Naive thymus-derived CD4-positive, alpha-beta T cell (primary cell): ENCODE results near the gene PLPP3. TPM values are rescaled to one million over a fixed set of nuclear protein-coding genes. Genes with fewer than 3 reads are reported as not detected.

ENCODE experiments used
- ATAC-seq: fragments of 150-1000 bp; cut with Tn5 transposase; 2 replicates; pipeline ENCODE4 v1.10.0; 2021; ENCODE audit warnings: mild to moderate bottlenecking, moderate library complexity
- CTCF ChIA-PET: fragments of 350-600 bp; sonication (Branson Sonifier 250); formaldehyde crosslinking; loops from one replicate; lab custom pipeline; 2021; ENCODE audit warnings: antibody characterized with exemption; lab: Charles Lee
- POLR2A ChIA-PET: fragments of 350-600 bp; sonication (Branson Sonifier 250); formaldehyde crosslinking; loops from one replicate; lab custom pipeline; 2021; ENCODE audit warnings: antibody characterized with exemption, inconsistent platforms; lab: Charles Lee
- DNase-seq, 9 donors: peaks; one replicate each; pipeline versions ENCODE4 v3.0.0 to v3.0.0-alpha.2; 2020 to 2022; ENCODE audit warnings: mixed read lengths in 1 of 9
- H3K27ac ChIP-seq: one replicate; pipeline ENCODE4 v1.7.0; 2013; ENCODE audit warnings: mild to moderate bottlenecking, low read depth, low read length, moderate library complexity
- H3K27me3 ChIP-seq, 2 donors: one replicate each; pipeline ENCODE4 v1.7.0; 2013; ENCODE audit warnings: low read length in 2 of 2, mild to moderate bottlenecking in 2 of 2, moderate library complexity in 2 of 2; ENCODE audit not compliant: control insufficient read depth in 2 of 2, insufficient read depth in 2 of 2
- H3K36me3 ChIP-seq, 3 experiments: 1 replicate in 2 of 3; 2 replicates in 1 of 3; pipeline ENCODE4 v1.7.0; 2013; ENCODE audit warnings: low read length in 3 of 3, mild to moderate bottlenecking in 3 of 3, moderate library complexity in 1 of 3; ENCODE audit not compliant: insufficient read depth in 3 of 3, control insufficient read depth in 2 of 3
- H3K4me1 ChIP-seq, 2 donors: one replicate each; pipeline ENCODE4 v1.7.0; 2013; ENCODE audit warnings: low read length in 2 of 2, mild to moderate bottlenecking in 2 of 2, moderate library complexity in 1 of 2; ENCODE audit not compliant: control insufficient read depth in 2 of 2, insufficient read depth in 2 of 2
- H3K4me3 ChIP-seq: 2 replicates; pipeline ENCODE4 v1.7.0; 2013; ENCODE audit warnings: mild to moderate bottlenecking, low read length
- H3K9me3 ChIP-seq, 3 experiments: 1 replicate in 2 of 3; 2 replicates in 1 of 3; pipeline ENCODE4 v1.7.0; 2013; ENCODE audit warnings: low read length in 3 of 3; ENCODE audit not compliant: control insufficient read depth in 2 of 3
- H3K27ac Mint-ChIP-seq, 9 donors: one replicate each; pipeline ENCODE4 v1.8.0; 2020 to 2022; ENCODE audit warnings: mixed read lengths in 9 of 9, mild to moderate bottlenecking in 8 of 9, moderate library complexity in 5 of 9, inconsistent platforms in 2 of 9
- H3K27me3 Mint-ChIP-seq, 5 donors: one replicate each; pipeline ENCODE4 v1.8.0; 2021 to 2022; ENCODE audit warnings: mixed read lengths in 5 of 5, mild to moderate bottlenecking in 1 of 5
- H3K36me3 Mint-ChIP-seq, 5 donors: one replicate each; pipeline ENCODE4 v1.8.0; 2020 to 2022; ENCODE audit warnings: mixed read lengths in 5 of 5, mild to moderate bottlenecking in 3 of 5, inconsistent platforms in 1 of 5
- H3K4me1 Mint-ChIP-seq, 7 donors: one replicate each; pipeline ENCODE4 v1.8.0; 2020 to 2022; ENCODE audit warnings: mixed read lengths in 7 of 7, mild to moderate bottlenecking in 3 of 7, inconsistent platforms in 1 of 7
- H3K4me3 Mint-ChIP-seq, 10 donors: one replicate each; pipeline ENCODE4 v1.8.0; 2020 to 2022; ENCODE audit warnings: mild to moderate bottlenecking in 10 of 10, mixed read lengths in 10 of 10, moderate library complexity in 6 of 10, inconsistent platforms in 2 of 10
- H3K9me3 Mint-ChIP-seq, 11 donors: one replicate each; pipeline ENCODE4 v1.8.0; 2020 to 2022; ENCODE audit warnings: mixed read lengths in 11 of 11, mild to moderate bottlenecking in 4 of 11, inconsistent platforms in 1 of 11, moderate library complexity in 1 of 11
- intact Hi-C, 2 donors: fragments of 100-400 bp; cut with micrococcal nuclease; formaldehyde crosslinking; loops; one replicate each; pipeline ENCODE4 v1.15.1; 2023
- polyA plus RNA-seq, 2 donors: library from polyadenylated mRNA; unstranded; fragments of 300-500 nt; fragmentation: Illumina TruSeq; gene quantifications; one replicate each; pipeline ENCODE4 v1.2.3, GENCODE V29; 2021
- total RNA-seq, 6 experiments: library from RNA in 5 of 6; stranded (reverse) in 5 of 6; gene quantifications; 1 replicate in 5 of 6; 2 replicates in 1 of 6; pipeline ENCODE4 v1.2.3 and lab custom pipeline; 2021 to 2026

PLPP3 gene
- total and polyA plus RNA-seq, 7 experiments from 2014 or later: 0.16 to 0.30 TPM; not detected in 5

- no peak for ATAC-seq
- no peaks in the 10 kb centered on the region for H3K4me1 ChIP-seq
Observed at GRCh38 chr1:56510642-56511021, 68.7 kb downstream of the PLPP3 start.

GRCh38 chr1:56509713-56510641 is 69.4 kb downstream of the PLPP3 start:
- intact Hi-C loops: no loop called here
- H3K27ac Mint-ChIP-seq: no peak overlapping the region
- peaks cover 0 to 3% (median 0%) of the 10 kb centered on the region in 7 donors for H3K4me1 Mint-ChIP-seq
- no peak overlapping the region for H3K4me3 ChIP-seq
- H3K27ac ChIP-seq: no peak overlapping the region
- no peaks in the 10 kb centered on the region for H3K4me1 ChIP-seq
- H3K27me3 Mint-ChIP-seq: peaks cover 0 to 22% (median 4%) of the 10 kb centered on the region in 5 donors
- ATAC-seq (no peak), DNase-seq (no peak)
- H3K27me3 ChIP-seq: no peaks in the 10 kb centered on the region
- H3K4me3 Mint-ChIP-seq: no peak overlapping the region
- peaks cover 0 to 3% (median 0%) of the 10 kb centered on the region in 11 donors for H3K9me3 Mint-ChIP-seq
- H3K36me3 ChIP-seq: no peaks in the 10 kb centered on the region
- no peaks in the 10 kb centered on the region for H3K9me3 ChIP-seq
- POLR2A ChIA-PET: no interaction called here
- CTCF ChIA-PET: no interaction called here
- peaks cover 0 to 3% (median 0%) of the 10 kb centered on the region in 5 donors for H3K36me3 Mint-ChIP-seq

More at GRCh38 chr1:56510642-56511021, 68.7 kb downstream of the PLPP3 start:
- H3K36me3 Mint-ChIP-seq: peaks cover 0 to 3% (median 0%) of the 10 kb centered on the region in 5 donors
- Histone ChIP-seq H3K9me3 (no peaks in the 10 kb centered on the region), H3K36me3 (no peaks in the 10 kb centered on the region), H3K27me3 (no peaks in the 10 kb centered on the region), H3K27ac (no peak overlapping the region), H3K4me3 (no peak overlapping the region)
- no peak overlapping the region for H3K27ac Mint-ChIP-seq
- H3K9me3 Mint-ChIP-seq: peaks cover 0 to 3% (median 0%) of the 10 kb centered on the region in 11 donors
- DNase-seq: no peak
- intact Hi-C loops: no loop called here
- POLR2A ChIA-PET: no interaction called here
- no peak overlapping the region for H3K4me3 Mint-ChIP-seq
- H3K4me1 Mint-ChIP-seq: peaks cover 0 to 3% (median 0%) of the 10 kb centered on the region in 7 donors
- CTCF ChIA-PET: no interaction called here
- peaks cover 0 to 19% (median 4%) of the 10 kb centered on the region in 5 donors for H3K27me3 Mint-ChIP-seq

DNA sequence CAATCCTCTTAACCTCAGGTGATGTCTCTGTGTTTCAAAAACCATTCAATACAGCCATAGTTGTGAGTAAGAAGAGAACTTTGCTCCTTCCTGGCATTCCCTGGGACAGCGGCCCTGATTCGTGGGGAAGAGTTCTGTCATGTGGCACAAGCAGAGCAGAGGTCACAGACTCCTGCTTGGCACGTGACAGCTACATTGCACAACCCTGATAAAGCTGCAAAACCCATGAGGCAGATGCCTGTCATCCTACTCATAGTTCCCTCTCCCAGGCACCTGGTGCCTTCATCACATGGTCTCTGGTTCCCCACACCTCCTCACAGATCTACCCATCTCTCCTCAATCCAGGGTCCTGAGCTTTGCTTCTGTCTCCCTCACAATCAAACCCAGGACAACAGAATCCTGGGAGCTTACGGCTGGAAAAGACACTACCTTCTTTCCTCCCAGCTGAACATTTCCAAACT is 70.8 kb downstream of the PLPP3 start:
- peaks cover 0 to 3% (median 0%) of the 10 kb centered on the region in 11 donors for H3K9me3 Mint-ChIP-seq
- Histone ChIP-seq H3K36me3 (no peaks in the 10 kb centered on the region), H3K4me1 (no peaks in the 10 kb centered on the region), H3K27ac (no peak overlapping the region), H3K4me3 (no peak overlapping the region), H3K27me3 (no peaks in the 10 kb centered on the region), H3K9me3 (no peaks in the 10 kb centered on the region)
- ATAC-seq (peak; percentile 46), DNase-seq (no peak)
- peaks cover 0 to 22% (median 4%) of the 10 kb centered on the region in 5 donors for H3K27me3 Mint-ChIP-seq
- H3K4me3 Mint-ChIP-seq: no peak overlapping the region
- peaks cover 0 to 6% (median 0%) of the 10 kb centered on the region in 7 donors for H3K4me1 Mint-ChIP-seq
- peaks cover 0 to 3% (median 0%) of the 10 kb centered on the region in 5 donors for H3K36me3 Mint-ChIP-seq
- POLR2A ChIA-PET: no interaction called here
- intact Hi-C loops: no loop called here
- CTCF ChIA-PET: no interaction called here
- H3K27ac Mint-ChIP-seq: no peak overlapping the region

- Mint-ChIP-seq H3K4me3 (no peak overlapping the region), H3K4me1 (peaks cover 0 to 6% (median 0%) of the 10 kb centered on the region in 7 donors), H3K9me3 (peaks cover 0 to 3% (median 0%) of the 10 kb centered on the region in 11 donors), H3K27me3 (peaks cover 0 to 22% (median 4%) of the 10 kb centered on the region in 5 donors), H3K27ac (no peak overlapping the region), H3K36me3 (peaks cover 0 to 3% (median 0%) of the 10 kb centered on the region in 5 donors)
- no peaks in the 10 kb centered on the region for H3K36me3 ChIP-seq
- H3K27ac ChIP-seq: no peak overlapping the region
- no peaks in the 10 kb centered on the region for H3K27me3 ChIP-seq
- CTCF ChIA-PET: no interaction called here
- POLR2A ChIA-PET: no interaction called here
- intact Hi-C loops: no loop called here
- no peak for ATAC-seq
- no peak for DNase-seq
- no peak overlapping the region for H3K4me3 ChIP-seq
- no peaks in the 10 kb centered on the region for H3K4me1 ChIP-seq
- no peaks in the 10 kb centered on the region for H3K9me3 ChIP-seq
Observed at GRCh38 chr1:56507925-56508522, 71.3 kb downstream of the PLPP3 start.

DNA sequence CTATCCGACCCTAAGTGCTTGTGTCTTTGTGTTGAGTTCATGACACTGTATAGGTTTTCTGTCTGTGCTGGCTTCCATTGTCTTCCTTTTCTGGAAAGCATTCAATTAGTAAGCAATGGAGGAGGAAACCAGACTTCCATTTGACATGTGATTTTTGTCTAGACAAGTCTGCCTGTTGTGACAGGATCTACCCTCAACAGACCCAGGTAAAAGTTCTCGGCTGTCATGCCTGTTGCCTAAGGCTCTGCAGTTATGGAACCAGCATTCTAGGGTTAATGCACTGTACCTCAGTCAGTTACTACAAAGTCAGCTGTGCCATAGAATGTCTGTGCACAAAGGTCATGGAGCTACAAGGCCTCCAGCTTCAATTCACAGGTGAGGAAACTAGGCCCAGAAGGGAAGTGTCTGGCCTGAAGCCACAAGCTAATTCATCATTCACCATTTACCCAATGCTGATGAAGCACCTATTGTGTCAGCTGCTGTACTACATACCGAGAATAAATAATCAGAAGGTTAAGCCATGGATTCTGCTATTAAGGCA is 72.3 kb downstream of the PLPP3 start:
- no peak overlapping the region for H3K4me3 ChIP-seq
- H3K4me1 ChIP-seq: no peaks in the 10 kb centered on the region
- Mint-ChIP-seq H3K27me3 (peaks cover 0 to 22% (median 4%) of the 10 kb centered on the region in 5 donors), H3K4me3 (no peak overlapping the region), H3K36me3 (peaks cover 0 to 3% (median 0%) of the 10 kb centered on the region in 5 donors), H3K9me3 (peaks cover 0 to 6% (median 1%) of the 10 kb centered on the region in 11 donors), H3K4me1 (peaks cover 0 to 6% (median 0%) of the 10 kb centered on the region in 7 donors), H3K27ac (no peak overlapping the region)
- H3K36me3 ChIP-seq: no peaks in the 10 kb centered on the region
- no peaks in the 10 kb centered on the region for H3K9me3 ChIP-seq
- H3K27me3 ChIP-seq: no peaks in the 10 kb centered on the region
- POLR2A ChIA-PET: no interaction called here
- no peak for ATAC-seq
- H3K27ac ChIP-seq: no peak overlapping the region
- DNase-seq: no peak
- CTCF ChIA-PET: no interaction called here
- intact Hi-C loops: no loop called here

DNA sequence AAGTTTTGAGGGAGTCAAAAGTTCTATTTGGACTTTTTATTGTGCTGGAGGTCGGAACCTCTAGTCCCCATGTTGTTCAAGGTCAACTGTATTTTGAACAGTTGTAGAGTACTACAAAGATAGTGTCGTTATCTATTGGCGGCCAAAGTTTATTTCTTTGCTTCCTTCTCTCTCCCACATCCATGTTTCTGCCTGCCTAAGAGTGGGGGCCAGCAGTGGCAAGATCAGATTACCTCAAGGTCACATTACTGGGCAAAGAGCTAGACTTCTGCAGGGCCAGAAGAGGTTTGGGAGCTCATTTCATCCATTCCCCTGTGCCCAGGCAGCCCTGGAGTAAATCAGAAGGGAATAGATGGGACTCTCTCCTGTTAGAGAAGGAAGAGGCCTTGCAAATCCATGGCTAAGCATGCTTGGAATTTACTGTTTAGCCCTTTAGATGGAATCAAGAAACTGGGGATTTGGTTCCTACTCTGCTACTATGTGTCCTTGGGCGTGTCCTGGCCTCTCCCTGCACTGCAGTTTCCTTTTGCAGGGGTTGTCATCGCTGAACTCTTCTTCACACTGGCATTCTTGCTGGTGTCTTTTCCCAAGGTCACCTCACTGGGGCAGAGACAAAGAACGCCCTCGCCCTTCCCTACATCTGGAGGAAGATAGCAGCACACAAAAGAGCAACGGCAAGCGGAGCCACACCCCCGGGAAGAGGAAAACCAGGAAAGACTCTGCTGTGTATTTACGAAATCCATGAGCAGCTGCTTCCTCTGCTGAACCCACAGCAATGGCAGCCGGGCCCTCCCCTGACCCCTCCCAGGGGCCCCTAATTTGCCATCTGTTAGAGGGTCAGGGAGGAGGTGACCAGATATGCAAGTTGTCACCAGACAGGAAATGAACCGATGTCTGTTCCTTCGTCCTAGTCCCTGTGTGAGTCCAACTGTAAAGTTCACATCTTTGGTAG is 73.3 kb downstream of the PLPP3 start:
- ChIA-PET CTCF (no interaction called here), POLR2A (no interaction called here)
- peak; percentile 15 for ATAC-seq
- Mint-ChIP-seq H3K4me3 (no peak overlapping the region), H3K27me3 (peaks cover 0 to 22% (median 4%) of the 10 kb centered on the region in 5 donors), H3K27ac (no peak overlapping the region), H3K9me3 (peaks cover 0 to 6% (median 2%) of the 10 kb centered on the region in 11 donors), H3K36me3 (peaks cover 0 to 3% (median 0%) of the 10 kb centered on the region in 5 donors), H3K4me1 (peaks cover 0 to 6% (median 0%) of the 10 kb centered on the region in 7 donors)
- no peak for DNase-seq
- Histone ChIP-seq H3K27ac (no peak overlapping the region), H3K9me3 (no peaks in the 10 kb centered on the region), H3K27me3 (no peaks in the 10 kb centered on the region), H3K4me3 (no peak overlapping the region), H3K4me1 (no peaks in the 10 kb centered on the region), H3K36me3 (no peaks in the 10 kb centered on the region)
- intact Hi-C loops: no loop called here
